HCT116 (cell line): ENCODE measurements around the gene SDE2. TPM values are rescaled to one million over a fixed set of nuclear protein-coding genes. Genes with fewer than 3 reads are reported as not detected.

Experiments
- ATAC-seq: fragments of 200-7000 bp; cut with Tn5 transposase; 2 replicates; pipeline ENCODE4 v1.9.1; 2020; ENCODE audit warnings: mild to moderate bottlenecking, moderate library complexity
- BruUV-seq: library from RNA; stranded (reverse); fragments of 400-500 nt; replicated peaks from 2 replicates; lab custom pipeline; 2021; lab: Mats Ljungman, UMichigan
- CTCF ChIA-PET: fragments of 300-600 bp; sonication (Branson Sonifier 250); formaldehyde crosslinking; loops from one replicate; lab custom pipeline; 2021; ENCODE audit warnings: antibody characterized with exemption; lab: Charles Lee
- POLR2A ChIA-PET: fragments of 300-600, 350-600 bp; sonication (Branson Sonifier 250); formaldehyde crosslinking; loops from one replicate; lab custom pipeline; 2021; ENCODE audit warnings: antibody characterized with exemption; lab: Charles Lee
- RAD21 ChIA-PET, 2 experiments: fragments of 300-600 bp; sonication (Branson Sonifier 250); formaldehyde crosslinking; loops; one replicate each; lab custom pipeline; 2023; ENCODE audit warnings: low total read pairs in 2 of 2; ENCODE audit not compliant: uncharacterized antibody in 2 of 2, unreplicated experiment in 2 of 2, low non-redundant PET in 1 of 2; lab: Charles Lee
- DNase-seq: peaks from one replicate; pipeline ENCODE4 v3.0.0-alpha.2; 2010; ENCODE audit warnings: low read depth, low spot score
- H2AFZ ChIP-seq: fragments of 200-600 bp; shearing (Covaris generic), sonication (generic); 2 replicates; pipeline ENCODE4 v1.6.1; 2017; ENCODE audit warnings: low read depth, mixed run types, mixed read lengths, antibody characterized with exemption, low read length; ENCODE audit not compliant: poor library complexity, severe bottlenecking
- H3K27ac ChIP-seq: 2 replicates; pipeline ENCODE4 v1.5.1; 2012; ENCODE audit warnings: low read depth, low read length
- H3K27me3 ChIP-seq: fragments of 200-600 bp; sonication (generic); 2 replicates; pipeline ENCODE4 v1.6.1; 2016; ENCODE audit warnings: mixed run types, low read length, mixed read lengths; ENCODE audit not compliant: insufficient read depth
- H3K36me3 ChIP-seq, 2 experiments: fragments of 200-500 bp in 1 of 2; fragments of 200-600 bp in 1 of 2; sonication (Bioruptor generic) in 1 of 2; sonication (generic) in 1 of 2; 2 replicates each; pipeline versions ENCODE4 v1.5.1 to v1.6.1; 2014 to 2016; ENCODE audit warnings: low read length in 2 of 2, inconsistent platforms in 1 of 2, mixed read lengths in 1 of 2, mixed run types in 1 of 2; ENCODE audit not compliant: insufficient read depth in 2 of 2, control insufficient read depth in 1 of 2
- H3K4me1 ChIP-seq, 2 experiments: fragments of 200-600 bp in 1 of 2; sonication (generic) in 1 of 2; 2 replicates each; pipeline versions ENCODE4 v1.5.1 to v1.6.1; 2012 to 2017; ENCODE audit warnings: low read length in 2 of 2, inconsistent platforms in 1 of 2, mild to moderate bottlenecking in 1 of 2, mixed read lengths in 1 of 2, mixed run types in 1 of 2, moderate library complexity in 1 of 2; ENCODE audit not compliant: insufficient read depth in 2 of 2, control insufficient read depth in 1 of 2
- H3K4me2 ChIP-seq: fragments of 200-600 bp; sonication (generic); 2 replicates; pipeline ENCODE4 v1.6.1; 2017; ENCODE audit warnings: mixed run types, low read length, mixed read lengths
- H3K4me3 ChIP-seq, 2 experiments: fragments of 200-600 bp in 1 of 2; sonication (generic) in 1 of 2; replicated peaks in 1 of 2; 2 replicates each; pipeline ENCODE4 v1.5.1; 2011 to 2016; ENCODE audit warnings: low read length in 2 of 2, control low read depth in 1 of 2, low read depth in 1 of 2, mild to moderate bottlenecking in 1 of 2, mixed read lengths in 1 of 2, mixed run types in 1 of 2
- H3K79me2 ChIP-seq: fragments of 200-600 bp; sonication (generic); 2 replicates; pipeline ENCODE4 v1.6.1; 2017; ENCODE audit warnings: mild to moderate bottlenecking, mixed run types, low read length, moderate library complexity, mixed read lengths; ENCODE audit not compliant: insufficient read depth
- H3K9ac ChIP-seq: fragments of 200-600 bp; sonication (generic); 2 replicates; pipeline ENCODE4 v1.6.1; 2016; ENCODE audit warnings: low read length, mixed read lengths
- H3K9me2 ChIP-seq: fragments of 200-600 bp; sonication (generic), shearing (Covaris generic); 2 replicates; pipeline ENCODE4 v1.6.1; 2017; ENCODE audit warnings: mixed run types, mild to moderate bottlenecking, moderate library complexity; ENCODE audit not compliant: insufficient read depth
- H3K9me3 ChIP-seq, 2 experiments: fragments of 200-500 bp in 1 of 2; fragments of 200-600 bp in 1 of 2; sonication (Bioruptor generic) in 1 of 2; sonication (generic) in 1 of 2; 2 replicates each; pipeline ENCODE4 v1.6.1; 2014 to 2017; ENCODE audit warnings: low read length in 2 of 2, mixed read lengths in 2 of 2, inconsistent platforms in 1 of 2, low read depth in 1 of 2, mild to moderate bottlenecking in 1 of 2, mixed run types in 1 of 2, moderate library complexity in 1 of 2; ENCODE audit not compliant: control insufficient read depth in 1 of 2, insufficient read depth in 1 of 2
- H4K20me1 ChIP-seq: fragments of 200-600 bp; sonication (generic), shearing (Covaris generic); 2 replicates; pipeline ENCODE4 v1.6.1; 2017; ENCODE audit warnings: mixed run types, mild to moderate bottlenecking, moderate library complexity; ENCODE audit not compliant: insufficient read depth
- EZH2phosphoT487 ChIP-seq: fragments of 200-600 bp; IDR thresholded peaks from 2 replicates; pipeline ENCODE4 v1.6.1; 2018; ENCODE audit warnings: antibody characterized with exemption, borderline replicate concordance
- MAX ChIP-seq: IDR thresholded peaks from 2 replicates; pipeline ENCODE4 v1.6.1; 2012
- POLR2AphosphoS5 ChIP-seq: IDR thresholded peaks from 2 replicates; pipeline ENCODE4 v1.6.1; 2011; ENCODE audit warnings: mild to moderate bottlenecking, low read depth, low read length, moderate library complexity
- RAD21 ChIP-seq: IDR thresholded peaks from 2 replicates; pipeline ENCODE4 v1.6.1; 2012; ENCODE audit warnings: low read depth, mild to moderate bottlenecking
- SRF ChIP-seq: IDR thresholded peaks from 2 replicates; pipeline ENCODE4 v1.6.1; 2012; ENCODE audit warnings: low read depth
- YY1 ChIP-seq: IDR thresholded peaks from 2 replicates; pipeline ENCODE4 v1.6.1; 2011; ENCODE audit warnings: low read length, low read depth, moderate library complexity, mild to moderate bottlenecking; ENCODE audit not compliant: insufficient replicate concordance; ENCODE audit errors: extremely low read depth
- ZNF274 ChIP-seq: fragments of 200-500 bp; sonication (Bioruptor generic); IDR thresholded peaks from 2 replicates; pipeline ENCODE4 v1.6.1; 2014; ENCODE audit warnings: mild to moderate bottlenecking, low read depth, low read length, inconsistent platforms
- intact Hi-C: fragments of 100-400 bp; cut with micrococcal nuclease; formaldehyde crosslinking; loops from 2 replicates; pipeline ENCODE4 v1.10.0; 2022
- total RNA-seq: library from RNA; stranded (reverse); gene quantifications from one replicate; pipeline ENCODE4 v1.2.1, GENCODE V29; 2021; ENCODE audit not compliant: unreplicated experiment
- TF ChIP-seq, protein P1 (sequence below), 3 experiments: fragments of 200-600 bp in 1 of 3; sonication (generic) in 1 of 3; IDR thresholded peaks in 2 of 3; conservative IDR thresholded peaks in 1 of 3; 2 replicates each; pipeline ENCODE4 v1.5.1; 2012 to 2017; ENCODE audit warnings: low read depth in 2 of 3, low read length in 2 of 3, antibody characterized with exemption in 1 of 3, borderline replicate concordance in 1 of 3, control low read depth in 1 of 3, mild to moderate bottlenecking in 1 of 3, mixed read lengths in 1 of 3, mixed run types in 1 of 3, moderate library complexity in 1 of 3; ENCODE audit not compliant: insufficient read depth in 1 of 3

Gene SDE2
- total RNA-seq, 1 experiment from 2014 or later = 22.5 TPM

DNA sequence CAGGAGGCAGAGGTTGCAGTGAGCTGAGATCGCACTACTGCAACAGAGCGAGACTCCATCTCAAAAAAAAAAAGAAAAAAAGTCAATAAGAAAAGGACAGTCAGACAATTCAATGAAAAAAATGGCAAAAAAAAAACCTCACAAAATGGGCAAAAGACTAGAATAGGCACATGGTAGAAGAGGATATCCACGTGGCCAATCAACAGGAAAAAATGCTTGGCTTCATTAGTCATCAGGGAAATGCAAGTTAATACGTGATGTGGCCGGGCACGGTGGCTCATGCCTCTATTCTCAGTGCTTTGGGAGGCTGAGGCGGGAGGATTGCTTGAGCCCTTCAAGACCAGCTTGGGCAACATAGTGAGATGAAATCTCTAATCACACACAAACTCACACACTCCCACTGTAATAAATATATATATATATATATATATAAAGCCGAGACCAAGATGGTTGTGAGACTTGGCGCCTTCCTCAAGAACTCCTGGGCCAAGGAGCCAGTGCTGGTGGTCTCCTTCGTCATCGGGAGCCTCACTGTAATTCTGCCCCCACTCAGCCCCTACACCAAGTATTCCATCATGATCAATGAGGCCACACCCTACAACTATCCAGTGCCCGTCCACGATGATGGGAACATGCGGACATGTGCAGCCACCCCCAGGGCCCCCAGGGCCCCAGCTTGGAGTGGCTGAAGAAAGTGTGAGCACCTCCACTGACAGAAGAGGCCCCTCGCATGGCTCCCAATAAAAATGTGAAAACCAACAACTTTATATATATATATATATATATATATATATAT lies 35.2 kb downstream of the SDE2 start:
- POLR2A ChIA-PET = no interaction called here
- H3K79me2 ChIP-seq = no peaks in the 10 kb centered on the region
- no peak overlapping the region for H3K4me2 ChIP-seq
- peaks cover 0 to 22% of the 10 kb centered on the region in 2 experiments; a peak in 2 of 4 replicates for H3K4me1 ChIP-seq
- H3K36me3 ChIP-seq = no peaks in the 10 kb centered on the region
- BruUV-seq = no TSS peak
- intact Hi-C loops = no loop called here
- peak; percentile 35; the same call in 1 of the 2 replicates for TF ChIP-seq MAX
- TF ChIP-seq, protein P1, sequence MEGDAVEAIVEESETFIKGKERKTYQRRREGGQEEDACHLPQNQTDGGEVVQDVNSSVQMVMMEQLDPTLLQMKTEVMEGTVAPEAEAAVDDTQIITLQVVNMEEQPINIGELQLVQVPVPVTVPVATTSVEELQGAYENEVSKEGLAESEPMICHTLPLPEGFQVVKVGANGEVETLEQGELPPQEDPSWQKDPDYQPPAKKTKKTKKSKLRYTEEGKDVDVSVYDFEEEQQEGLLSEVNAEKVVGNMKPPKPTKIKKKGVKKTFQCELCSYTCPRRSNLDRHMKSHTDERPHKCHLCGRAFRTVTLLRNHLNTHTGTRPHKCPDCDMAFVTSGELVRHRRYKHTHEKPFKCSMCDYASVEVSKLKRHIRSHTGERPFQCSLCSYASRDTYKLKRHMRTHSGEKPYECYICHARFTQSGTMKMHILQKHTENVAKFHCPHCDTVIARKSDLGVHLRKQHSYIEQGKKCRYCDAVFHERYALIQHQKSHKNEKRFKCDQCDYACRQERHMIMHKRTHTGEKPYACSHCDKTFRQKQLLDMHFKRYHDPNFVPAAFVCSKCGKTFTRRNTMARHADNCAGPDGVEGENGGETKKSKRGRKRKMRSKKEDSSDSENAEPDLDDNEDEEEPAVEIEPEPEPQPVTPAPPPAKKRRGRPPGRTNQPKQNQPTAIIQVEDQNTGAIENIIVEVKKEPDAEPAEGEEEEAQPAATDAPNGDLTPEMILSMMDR (IDR thresholded peaks at IDR 0.05 in 2 of 3, conservative IDR thresholded peaks at IDR 0.05 in 1 of 3; ENCODE audit: borderline replicate concordance in 1 of 3, insufficient read depth in 1 of 3, low read depth in 2 of 3, low read length in 2 of 3) = no peak
- H3K9me2 ChIP-seq = no peaks in the 10 kb centered on the region
- no peaks in the 10 kb centered on the region for H4K20me1 ChIP-seq
- H3K27ac ChIP-seq = no peak overlapping the region
- no peak for ATAC-seq
- no peak overlapping the region for H3K9ac ChIP-seq
- H3K27me3 ChIP-seq = no peaks in the 10 kb centered on the region
- no peak overlapping the region for H2AFZ ChIP-seq
- DNase-seq = no peak
- H3K9me3 ChIP-seq = no peaks in the 10 kb centered on the region
- RAD21 ChIA-PET = no interaction called here
- H3K4me3 ChIP-seq = no peak overlapping the region
- CTCF ChIA-PET = interaction anchor here (1.0 to 1.4 kb wide), 4 partner anchors 15 to 657 kb away, joined by 3 to 9 read pairs (median 4); no protein-coding TSS in a partner anchor

- H3K4me3 ChIP-seq = no peak overlapping the region
- no peak overlapping the region for H3K27ac ChIP-seq
- no peaks in the 10 kb centered on the region for H3K27me3 ChIP-seq
- ATAC-seq (peak; percentile 96), DNase-seq (no peak)
- H3K9me3 ChIP-seq = no peaks in the 10 kb centered on the region
- ChIA-PET CTCF (interaction anchor here (0.7 to 2.8 kb wide), 9 partner anchors 8 to 655 kb away, joined by 3 to 15 read pairs (median 3); partner anchors contain the start of gene PYCR2), RAD21 (no interaction called here), POLR2A (interaction anchor here (0.5 kb wide), 1 partner anchor 11 kb away, joined by 4 read pairs; no protein-coding TSS in a partner anchor)
- intact Hi-C loops = no loop called here
- TF ChIP-seq POLR2AphosphoS5 = no peak
- TF ChIP-seq, protein P1 (IDR thresholded peaks at IDR 0.05 in 2 of 3, conservative IDR thresholded peaks at IDR 0.05 in 1 of 3; ENCODE audit: borderline replicate concordance in 1 of 3, insufficient read depth in 1 of 3, low read depth in 2 of 3, low read length in 2 of 3) = peak; percentile 86 to 92 (median 90)
- TF ChIP-seq EZH2phosphoT487 = no peak
- no peak for TF ChIP-seq SRF
- TF ChIP-seq ZNF274 = no peak
- peak; percentile 68 for TF ChIP-seq RAD21
- TF ChIP-seq YY1 = no peak
- peak overlapping the region; percentile 32; the same call in 1 of the 2 replicates for H3K4me2 ChIP-seq
- H3K36me3 ChIP-seq = no peaks in the 10 kb centered on the region
- peak overlapping the region; percentile 40 for H2AFZ ChIP-seq
- peaks cover 0 to 8% of the 10 kb centered on the region in 2 experiments; a peak in 2 of 4 replicates for H3K4me1 ChIP-seq
- H3K9me2 ChIP-seq = no peaks in the 10 kb centered on the region
- BruUV-seq = no TSS peak
- no peaks in the 10 kb centered on the region for H3K79me2 ChIP-seq
- no peak overlapping the region for H3K9ac ChIP-seq
- no peaks in the 10 kb centered on the region for H4K20me1 ChIP-seq
Measured at GRCh38 chr1:225962440-225962975, 36.6 kb downstream of the SDE2 start.
